Measurements from ENCODE around the gene EHD2. TPM values are rescaled to one million over a fixed set of nuclear protein-coding genes. Genes with fewer than 3 reads are reported as not detected.

The EHD2 gene
- total and polyA plus RNA-seq, 9 donors = 28.0 to 162 (median 102) TPM

- 83 to 91% (median 86%) methylated on average over 27 of the region's 27 CpGs for WGBS, 3 donors
- Histone ChIP-seq H3K27me3 (no peaks in the 10 kb centered on the region), H3K4me3 (no peak overlapping the region), H3K4me1 (ENCODE audit: insufficient read depth) (no peaks in the 10 kb centered on the region), H3K36me3 (no peaks in the 10 kb centered on the region), H3K9me3 (no peaks in the 10 kb centered on the region), H3K27ac (no peak overlapping the region)
- no peak for DNase-seq
- intact Hi-C loops (cut with DNase I) = no loop called here
- TF ChIP-seq POLR2A (IDR thresholded peaks at IDR 0.05) = no peak
These were observed 39.4 kb downstream of the EHD2 start for GRCh38 chr19:47752440-47753211.

GRCh38 chr19:47754206-47755064 is 41.2 kb downstream of the EHD2 start:
- WGBS, 3 donors = 87 to 89% (median 88%) methylated on average over 37 of the region's 37 CpGs
- H3K4me1 ChIP-seq (ENCODE audit: insufficient read depth) = no peaks in the 10 kb centered on the region
- H3K27ac ChIP-seq = no peak overlapping the region
- no peaks in the 10 kb centered on the region for H3K36me3 ChIP-seq
- no peak overlapping the region for H3K4me3 ChIP-seq
- DNase-seq = no peak
- H3K27me3 ChIP-seq = no peaks in the 10 kb centered on the region
- no peaks in the 10 kb centered on the region for H3K9me3 ChIP-seq
- TF ChIP-seq CTCF (IDR thresholded peaks at IDR 0.05) (no peak), POLR2A (IDR thresholded peaks at IDR 0.05) (no peak), EP300 (IDR thresholded peaks at IDR 0.05) (no peak)
- intact Hi-C loops (cut with DNase I) = no loop called here

GRCh38 chr19:47755065-47755761 is 42.0 kb downstream of the EHD2 start:
- Histone ChIP-seq H3K4me1 (ENCODE audit: insufficient read depth) (no peaks in the 10 kb centered on the region), H3K4me3 (no peak overlapping the region), H3K36me3 (no peaks in the 10 kb centered on the region), H3K27ac (no peak overlapping the region), H3K27me3 (no peaks in the 10 kb centered on the region), H3K9me3 (no peaks in the 10 kb centered on the region)
- no peak for DNase-seq
- 85 to 91% (median 87%) methylated on average over 32 to 36 of the region's 36 CpGs for WGBS, 3 donors
- intact Hi-C loops (cut with DNase I) = no loop called here
- TF ChIP-seq EP300 (IDR thresholded peaks at IDR 0.05) = no peak

- TF ChIP-seq POLR2A (IDR thresholded peaks at IDR 0.05) (no peak), CTCF (IDR thresholded peaks at IDR 0.05) (no peak), EP300 (IDR thresholded peaks at IDR 0.05) (no peak)
- H3K36me3 ChIP-seq = no peaks in the 10 kb centered on the region
These were observed 42.8 kb downstream of the EHD2 start for GRCh38 chr19:47755762-47756626.

GRCh38 chr19:47756627-47756929 is 43.4 kb downstream of the EHD2 start:
- DNase-seq = no peak
- no peaks in the 10 kb centered on the region for H3K27me3 ChIP-seq
- no peaks in the 10 kb centered on the region for H3K9me3 ChIP-seq
- H3K4me3 ChIP-seq = no peak overlapping the region
- H3K4me1 ChIP-seq (ENCODE audit: insufficient read depth) = no peaks in the 10 kb centered on the region
- no peaks in the 10 kb centered on the region for H3K36me3 ChIP-seq
- intact Hi-C loops (cut with DNase I) = no loop called here
- 87 to 91% (median 89%) methylated on average over 12 of the region's 12 CpGs for WGBS, 3 donors
- TF ChIP-seq POLR2A (IDR thresholded peaks at IDR 0.05) = no peak
- no peak for TF ChIP-seq EP300 (IDR thresholded peaks at IDR 0.05)
- no peak for TF ChIP-seq CTCF (IDR thresholded peaks at IDR 0.05)
- H3K27ac ChIP-seq = no peak overlapping the region

More at GRCh38 chr19:47755762-47756626, 42.8 kb downstream of the EHD2 start:
- no peaks in the 10 kb centered on the region for H3K4me1 ChIP-seq (ENCODE audit: insufficient read depth)
- no peaks in the 10 kb centered on the region for H3K27me3 ChIP-seq
- H3K27ac ChIP-seq = no peak overlapping the region
- DNase-seq = no peak
- H3K4me3 ChIP-seq = no peak overlapping the region
- no peaks in the 10 kb centered on the region for H3K9me3 ChIP-seq
- intact Hi-C loops (cut with DNase I) = no loop called here
- WGBS, 3 donors = 84 to 89% (median 88%) methylated on average over 24 to 28 of the region's 28 CpGs

Measured in ovary (tissue), 9 donors.